Astrocyte of the hippocampus (primary cell): Measurements from ENCODE around the gene SYNPR.

Experiments
- DNase-seq: peaks from one replicate; pipeline ENCODE4 v3.0.0; 2011; ENCODE audit warnings: low read depth, low spot score

Gene SYNPR

GRCh38 chr3:63538919-63539318 lies 260.8 kb downstream of the SYNPR start:
- no peak for DNase-seq

- DNase-seq: no peak
These were observed 277.7 kb downstream of the SYNPR start for GRCh38 chr3:63555767-63556166.

GRCh38 chr3:63556401-63556800 lies 278.3 kb downstream of the SYNPR start:
- DNase-seq: no peak

GRCh38 chr3:63557912-63558311 lies 279.8 kb downstream of the SYNPR start:
- DNase-seq: no peak

- DNase-seq: no peak
These were observed 281.8 kb downstream of the SYNPR start for GRCh38 chr3:63559884-63560283.

GRCh38 chr3:63561879-63562278 lies 283.8 kb downstream of the SYNPR start:
- DNase-seq: no peak

GRCh38 chr3:63562323-63562722 lies 284.2 kb downstream of the SYNPR start:
- DNase-seq: no peak

GRCh38 chr3:63563572-63563971 lies 285.5 kb downstream of the SYNPR start:
- no peak for DNase-seq

GRCh38 chr3:63565220-63565619 lies 287.1 kb downstream of the SYNPR start:
- no peak for DNase-seq

- no peak for DNase-seq
These were observed 293.6 kb downstream of the SYNPR start for GRCh38 chr3:63571682-63572081.

- DNase-seq: no peak
These were observed 298.7 kb downstream of the SYNPR start for GRCh38 chr3:63576846-63577245.

GRCh38 chr3:63578858-63579257 lies 300.8 kb downstream of the SYNPR start:
- no peak for DNase-seq

GRCh38 chr3:63580151-63580550 lies 302.0 kb downstream of the SYNPR start:
- DNase-seq: no peak

GRCh38 chr3:63582943-63583500 lies 304.9 kb downstream of the SYNPR start:
- no peak for DNase-seq

- DNase-seq: no peak
These were observed 306.6 kb downstream of the SYNPR start for GRCh38 chr3:63584681-63585080.

GRCh38 chr3:63585927-63586326 lies 307.8 kb downstream of the SYNPR start:
- DNase-seq: no peak

GRCh38 chr3:63588895-63589294 lies 310.8 kb downstream of the SYNPR start:
- DNase-seq: no peak

GRCh38 chr3:63593779-63594178 lies 315.7 kb downstream of the SYNPR start:
- no peak for DNase-seq

- DNase-seq: no peak
These were observed 317.1 kb downstream of the SYNPR start for GRCh38 chr3:63595221-63595620.

- DNase-seq: no peak
These were observed 318.9 kb downstream of the SYNPR start for GRCh38 chr3:63597019-63597418.

- no peak for DNase-seq
These were observed 329.6 kb downstream of the SYNPR start for GRCh38 chr3:63607716-63608115.

- DNase-seq: no peak
These were observed 331.3 kb downstream of the SYNPR start for GRCh38 chr3:63609408-63609807.

- DNase-seq: no peak
These were observed 331.7 kb downstream of the SYNPR start for GRCh38 chr3:63609834-63610233.

GRCh38 chr3:63611382-63611781 lies 333.3 kb downstream of the SYNPR start:
- no peak for DNase-seq
